Measurements from ENCODE around the gene LMF1. TPM values are rescaled to one million over a fixed set of nuclear protein-coding genes. Genes with fewer than 3 reads are reported as not detected.

LMF1 gene
- total and polyA plus RNA-seq, 2 of the 8 experiments (the other 6 are each of a cell fraction or from before 2014, with no cell fraction given): 3.5 to 9.1 TPM

GRCh38 chr16:817001-817906 lies 153.5 kb downstream of the LMF1 start:
- DNase-seq (ENCODE audit: low read depth in 1 of 2, low spot score in 2 of 2): no peak
- H2BK12ac ChIP-seq (ENCODE audit: low read depth, low read length): no peak overlapping the region
- no peak overlapping the region for H3K4ac ChIP-seq (replicated peaks; ENCODE audit: insufficient read length, low read depth, low read length)
- no peak overlapping the region for H3K4me3 ChIP-seq (ENCODE audit: extremely low read depth in 1 of 4, insufficient read depth in 2 of 4, low read depth in 3 of 4, low read length in 4 of 4)
- no peak overlapping the region for H3K27ac ChIP-seq (ENCODE audit: low read depth, low read length)
- H3K18ac ChIP-seq (ENCODE audit: extremely low read depth, low read length): no peak overlapping the region
- 91% methylated on average over 60 of the region's 71 CpGs; no CpG with 5 or more reads in 1 of the 2 experiments for WGBS, 2 experiments (ENCODE audit: extremely low coverage in 1 of 2, insufficient coverage in 1 of 2, insufficient read length in 1 of 2, insufficient replicate concordance in 2 of 2, low coverage in 1 of 2, low lambda C conversion rate in 2 of 2, missing lambda C conversion rate in 1 of 2)
- H2AK5ac ChIP-seq (ENCODE audit: low read depth, low read length): no peak overlapping the region
- H3K36me3 ChIP-seq (ENCODE audit: control insufficient read depth in 2 of 4, insufficient read depth in 4 of 4, low read length in 3 of 4): no peaks in the 10 kb centered on the region
- H3K79me1 ChIP-seq (ENCODE audit: low read depth, low read length): no peaks in the 10 kb centered on the region
- no peak overlapping the region for H3K56ac ChIP-seq (replicated peaks; ENCODE audit: insufficient read length, low read depth, low read length)
- no peak overlapping the region for H3K4me2 ChIP-seq (ENCODE audit: insufficient read depth in 1 of 2, low read depth in 2 of 2, low read length in 2 of 2)
- H3K14ac ChIP-seq (ENCODE audit: insufficient read length): no peak overlapping the region
- H3K27me3 ChIP-seq (replicated peaks in 1 of 4; ENCODE audit: control insufficient read depth in 3 of 4, extremely low read depth in 1 of 4, insufficient read depth in 3 of 4, low read length in 3 of 4): peaks cover 0 to 6% (median 4%) of the 10 kb centered on the region in 4 experiments; a peak in 5 of 7 replicates
- H2BK120ac ChIP-seq (replicated peaks; ENCODE audit: low read depth, low read length): no peak overlapping the region
- H4K91ac ChIP-seq (replicated peaks; ENCODE audit: insufficient read length, low read length): no peak overlapping the region
- POLR2A ChIA-PET (ENCODE audit: partially characterized antibody): no interaction called here
- no peak overlapping the region for H4K5ac ChIP-seq (ENCODE audit: insufficient read length, low read depth, low read length)
- no peaks in the 10 kb centered on the region; the same call in 1 of the 2 replicates for H3K23me2 ChIP-seq (ENCODE audit: low read depth, low read length)
- H2BK20ac ChIP-seq (ENCODE audit: low read length): no peak overlapping the region
- no peak overlapping the region for H3K23ac ChIP-seq (ENCODE audit: insufficient read length)
- no peak overlapping the region for H2BK5ac ChIP-seq (ENCODE audit: low read depth, low read length)
- no peak overlapping the region for H2AFZ ChIP-seq (ENCODE audit: low read length)
- H3K79me2 ChIP-seq (ENCODE audit: control insufficient read depth in 1 of 2, insufficient read depth in 2 of 2, low read length in 2 of 2): no peaks in the 10 kb centered on the region
- H4K20me1 ChIP-seq (replicated peaks in 1 of 2; ENCODE audit: control insufficient read depth in 1 of 2, insufficient read depth in 2 of 2, low read length in 2 of 2): peaks cover 0 to 3% of the 10 kb centered on the region in 2 experiments
- no peak for FAIRE-seq
- no peak overlapping the region for H2BK15ac ChIP-seq (ENCODE audit: low read length)
- H4K8ac ChIP-seq (ENCODE audit: extremely low read depth, insufficient read depth, low read length): no peak overlapping the region
- no peak overlapping the region for H3K9ac ChIP-seq (replicated peaks in 1 of 4; ENCODE audit: extremely low read depth in 1 of 4, low read depth in 3 of 4, low read length in 3 of 4)
- CTCF ChIA-PET (ENCODE audit: partially characterized antibody): interaction anchor here (1.5 kb wide), 1 partner anchor 65 kb away, joined by 4 read pairs; no protein-coding TSS in a partner anchor
- H3K4me1 ChIP-seq (replicated peaks in 1 of 4; ENCODE audit: control insufficient read depth in 3 of 4, insufficient read depth in 4 of 4, low read length in 3 of 4): peaks cover 0 to 8% (median under 1%) of the 10 kb centered on the region in 4 experiments; a peak in 3 of 7 replicates
- peaks cover 4 to 15% of the 10 kb centered on the region in 2 experiments; a peak in 3 of 4 replicates for H3K9me3 ChIP-seq (ENCODE audit: insufficient read depth in 2 of 2, low read depth in 1 of 2, low read length in 1 of 2)
- no peak for TF ChIP-seq POLR2A (IDR thresholded peaks at IDR 0.05; ENCODE audit: control extremely low read depth in 1 of 2, low read depth in 2 of 2, low read length in 2 of 2)
- TF ChIP-seq POU5F1 (IDR thresholded peaks at IDR 0.05; ENCODE audit: low read depth, low read length): no peak
- no peak for TF ChIP-seq SP4 (IDR thresholded peaks at IDR 0.05; ENCODE audit: low read length)
- TF ChIP-seq TBP (IDR thresholded peaks at IDR 0.05; ENCODE audit: low read depth, low read length): no peak
- TF ChIP-seq HDAC6 (IDR thresholded peaks at IDR 0.05; ENCODE audit: low read depth, low read length): no peak
- TF ChIP-seq MAFK (IDR thresholded peaks at IDR 0.05; ENCODE audit: low read depth, low read length): no peak
- no peak for TF ChIP-seq PHF8 (conservative IDR thresholded peaks at IDR 0.05; ENCODE audit: low read depth, low read length)
- TF ChIP-seq ASH2L (IDR thresholded peaks at IDR 0.05; ENCODE audit: low read length): no peak
- TF ChIP-seq EP300 (IDR thresholded peaks at IDR 0.05; ENCODE audit: borderline replicate concordance in 1 of 2, low read depth in 2 of 2, low read length in 2 of 2): no peak
- no peak for TF ChIP-seq GABPA (IDR thresholded peaks at IDR 0.05; ENCODE audit: borderline replicate concordance, insufficient read depth, low read length)
- TF ChIP-seq NANOG (IDR thresholded peaks at IDR 0.05; ENCODE audit: insufficient read depth, low read depth, low read length, poor library complexity, severe bottlenecking): no peak
- no peak for TF ChIP-seq KDM5A (IDR thresholded peaks at IDR 0.05; ENCODE audit: low read length)
- no peak for TF ChIP-seq SUZ12 (IDR thresholded peaks at IDR 0.05; ENCODE audit: low read length)

Measured in H1 (cell line).